ENCODE data around the gene AP2S1.
"Not testable (repeated sequence)": the region's sequence is repeated elsewhere in the genome, so short reads cannot be mapped to it uniquely, and the experiment has no call there.

The AP2S1 gene

GRCh38 chr19:46867170-46867569 is 16.5 kb upstream of the AP2S1 start:
- no peak for DNase-seq (ENCODE audit: low spot score)

GRCh38 chr19:46866407-46867136 is 15.9 kb upstream of the AP2S1 start:
- no peak for DNase-seq (ENCODE audit: low spot score)

- DNase-seq (ENCODE audit: low spot score) = peak; percentile 55
Observed at GRCh38 chr19:46863818-46864629, 13.4 kb upstream of the AP2S1 start.

DNA sequence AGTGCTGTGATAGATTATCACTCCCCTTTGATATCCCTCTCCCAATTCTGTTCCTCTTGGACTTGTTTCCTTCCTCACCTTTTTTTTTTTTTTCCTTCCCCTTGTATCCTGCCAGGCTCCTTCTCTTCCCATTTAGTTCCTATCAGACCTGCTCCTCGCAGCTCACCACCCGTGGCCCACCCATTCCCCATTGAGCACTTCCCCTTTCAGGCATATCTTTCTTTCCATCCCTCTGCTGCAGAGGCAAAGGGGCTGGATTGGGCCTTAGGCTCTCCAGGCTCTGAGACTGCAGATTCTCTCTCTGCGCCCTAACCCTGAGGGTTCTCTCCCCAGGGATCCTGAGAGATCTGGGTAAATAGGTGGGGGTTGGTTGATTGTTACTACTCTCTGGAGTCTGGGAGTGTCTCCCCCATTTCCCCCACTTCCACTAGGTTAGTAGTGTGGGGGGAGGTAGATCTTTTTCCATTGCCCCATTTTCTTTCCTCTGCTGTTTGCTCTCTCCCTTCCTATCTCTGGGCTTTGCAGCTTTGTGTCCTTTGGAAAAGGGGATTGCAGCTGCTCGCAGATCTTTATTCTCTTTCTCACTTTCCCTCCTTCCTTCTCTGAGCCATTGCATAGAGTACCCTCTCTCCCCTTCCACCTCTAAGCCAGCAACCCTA is 12.5 kb upstream of the AP2S1 start:
- DNase-seq (ENCODE audit: low spot score) = no peak

DNA sequence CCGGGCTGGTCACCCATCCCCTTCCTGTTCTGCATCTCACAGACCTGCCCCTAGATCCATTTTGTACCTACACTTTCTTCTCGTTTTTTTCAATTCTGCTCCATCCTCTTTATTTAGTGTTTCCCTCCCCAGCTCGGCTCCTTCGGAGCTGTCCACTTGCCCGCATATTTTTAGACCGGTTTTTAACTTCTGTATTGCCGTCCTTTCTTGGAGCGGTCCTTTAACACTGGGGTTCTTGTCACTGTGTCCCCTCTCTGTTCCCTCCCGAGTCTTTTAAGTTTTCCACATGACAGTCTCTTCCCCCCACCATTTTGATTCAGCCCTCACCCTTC is 11.8 kb upstream of the AP2S1 start:
- DNase-seq (ENCODE audit: low spot score) = no peak

DNA sequence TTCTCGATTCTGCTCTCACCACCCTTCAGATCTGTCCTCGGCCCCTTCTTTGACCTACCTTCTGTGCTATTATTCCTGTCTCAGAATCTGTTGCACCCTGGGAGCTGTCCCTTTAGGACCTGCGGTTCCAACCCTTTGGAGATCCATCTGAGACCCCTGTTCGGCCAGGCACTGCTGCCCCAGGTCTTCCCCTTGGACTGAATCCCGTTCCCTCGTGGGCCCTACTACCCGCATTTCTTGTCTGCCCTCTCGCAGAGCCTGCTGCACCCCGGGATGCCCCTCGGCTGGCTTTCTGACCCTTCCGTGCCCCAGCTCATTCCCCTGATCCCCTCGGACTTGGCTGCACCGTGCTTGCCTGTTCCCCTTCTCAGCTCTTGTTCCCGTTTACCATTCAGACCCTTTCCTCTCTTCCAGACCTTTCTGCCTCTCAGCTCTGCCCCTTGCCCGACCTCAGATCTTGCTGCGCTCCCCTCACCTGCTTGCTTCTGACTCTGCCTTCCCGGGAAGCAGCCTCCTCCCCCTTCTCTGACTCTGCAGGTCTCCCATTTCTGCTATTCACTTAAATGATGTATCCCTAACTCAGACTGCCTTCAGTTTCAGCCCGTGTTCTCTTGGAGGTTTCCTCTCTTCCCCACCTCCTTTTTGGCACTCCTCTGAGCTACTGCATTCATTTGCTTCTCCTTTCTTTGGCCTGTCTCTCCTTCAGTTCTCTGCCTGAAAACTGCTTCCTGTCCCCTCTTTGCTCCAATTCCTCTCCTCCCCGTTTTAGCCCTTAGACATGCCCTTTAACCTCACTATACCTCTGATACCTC is 11.3 kb upstream of the AP2S1 start:
- DNase-seq (ENCODE audit: low spot score) = no peak

DNA sequence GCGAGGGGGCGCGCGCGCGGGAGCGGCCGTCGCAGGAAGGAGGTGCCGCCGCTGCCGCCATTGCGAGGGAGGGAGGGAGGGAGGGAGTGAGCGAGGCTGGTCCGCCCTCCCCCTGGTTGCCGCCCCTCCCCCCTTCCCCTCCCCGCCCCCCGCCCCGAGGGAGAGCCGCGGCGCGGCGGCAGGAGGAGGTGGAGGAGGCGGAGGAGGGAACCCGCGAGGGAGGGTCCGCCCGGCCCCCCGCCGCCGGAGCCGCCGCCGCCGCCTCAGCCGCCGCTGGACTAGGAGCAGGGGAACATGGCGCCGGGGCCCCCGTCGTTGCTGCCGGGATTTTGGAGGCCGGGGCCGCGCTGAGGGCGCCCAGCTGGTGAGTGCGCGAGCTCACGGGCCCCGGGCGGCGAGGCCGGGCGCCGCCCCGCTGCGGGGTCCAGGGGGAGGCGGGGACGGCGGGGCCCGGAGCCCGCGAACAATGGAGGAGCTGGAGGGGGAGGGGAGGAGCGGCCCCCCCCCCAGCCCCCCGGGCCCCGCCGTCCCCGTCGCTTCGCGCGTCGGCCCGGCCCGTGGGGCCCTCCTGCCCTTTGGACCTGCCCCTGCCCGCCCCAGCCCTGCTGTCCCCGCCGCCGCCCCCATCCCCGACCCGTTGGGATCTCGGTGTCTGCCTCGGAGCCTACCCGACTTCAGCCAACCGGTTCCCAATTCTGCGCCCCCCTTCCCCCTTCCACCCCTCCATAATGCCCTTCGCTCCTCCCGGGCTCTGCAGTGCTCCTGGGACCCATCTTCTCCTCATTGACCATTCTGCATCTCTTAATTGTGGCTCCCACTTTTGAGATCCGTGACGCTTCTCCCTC is 10.4 kb upstream of the AP2S1 start, which contains the start of gene ARHGAP35:
TSS of gene ARHGAP35 (plus strand) at position 152 of the 845 bp plus-strand sequence. CDS start 57,679 bp downstream, outside the sequence.
- DNase-seq (ENCODE audit: low spot score) = peak; percentile 93

DNA sequence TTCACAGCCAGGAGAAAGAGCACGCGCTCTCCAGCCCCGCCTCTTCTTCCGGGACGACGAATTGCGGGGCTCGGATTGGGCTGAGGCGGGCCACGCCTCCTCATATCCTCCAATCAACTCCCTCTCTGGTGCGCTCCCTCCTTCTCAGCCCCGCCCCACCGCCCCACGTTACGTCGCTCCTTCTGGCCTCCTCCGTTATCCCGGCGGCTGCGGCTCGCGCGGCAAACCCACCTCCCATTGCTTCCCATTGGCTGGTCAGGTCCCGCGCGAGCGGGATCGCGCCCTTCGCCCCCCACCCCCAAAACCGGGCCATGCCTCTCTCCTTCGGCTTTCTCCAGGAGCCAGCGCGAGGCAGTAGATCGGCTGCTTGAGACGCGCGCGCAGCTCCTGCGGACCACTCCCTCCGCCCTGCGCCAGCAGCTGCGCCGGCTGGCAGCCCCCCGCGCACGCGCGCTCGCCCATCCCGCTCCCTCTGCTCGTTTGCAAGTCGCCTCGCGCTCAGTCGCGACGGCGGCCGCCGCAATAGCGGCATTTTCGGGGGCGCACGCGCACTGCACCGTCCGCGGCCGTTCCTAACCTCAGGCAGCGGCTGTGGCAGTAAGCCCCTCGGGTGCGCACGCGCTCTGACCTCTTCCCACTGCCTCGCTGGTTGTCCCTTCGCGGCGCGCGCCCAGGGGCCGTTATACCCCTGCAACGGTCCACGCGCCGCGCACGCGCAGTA is 9.6 kb upstream of the AP2S1 start:
- DNase-seq (ENCODE audit: low spot score) = peak; percentile 93

DNA sequence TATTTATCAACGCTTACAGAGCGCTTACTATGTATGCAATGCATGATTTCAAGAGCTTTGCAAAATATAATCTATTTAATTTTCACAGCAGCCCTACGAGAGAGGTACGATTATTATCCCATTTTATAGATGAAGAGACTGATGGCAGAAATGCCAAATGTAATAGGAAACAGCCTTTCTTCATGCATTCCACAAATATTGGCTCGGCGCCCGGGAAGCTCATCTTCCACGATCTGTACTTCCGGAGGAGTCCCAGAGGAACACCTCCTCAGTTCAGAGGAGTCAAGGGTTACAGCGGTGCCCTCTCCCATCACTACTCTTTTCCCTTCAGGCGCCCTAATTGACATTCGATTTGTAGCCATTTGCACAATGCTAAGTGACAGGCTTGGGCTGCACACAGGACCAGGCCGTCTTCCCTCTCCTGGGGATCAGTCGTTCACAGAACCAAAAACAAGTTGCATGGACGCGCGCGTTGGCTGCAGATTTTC is 9.0 kb upstream of the AP2S1 start:
- DNase-seq (ENCODE audit: low spot score) = no peak

DNA sequence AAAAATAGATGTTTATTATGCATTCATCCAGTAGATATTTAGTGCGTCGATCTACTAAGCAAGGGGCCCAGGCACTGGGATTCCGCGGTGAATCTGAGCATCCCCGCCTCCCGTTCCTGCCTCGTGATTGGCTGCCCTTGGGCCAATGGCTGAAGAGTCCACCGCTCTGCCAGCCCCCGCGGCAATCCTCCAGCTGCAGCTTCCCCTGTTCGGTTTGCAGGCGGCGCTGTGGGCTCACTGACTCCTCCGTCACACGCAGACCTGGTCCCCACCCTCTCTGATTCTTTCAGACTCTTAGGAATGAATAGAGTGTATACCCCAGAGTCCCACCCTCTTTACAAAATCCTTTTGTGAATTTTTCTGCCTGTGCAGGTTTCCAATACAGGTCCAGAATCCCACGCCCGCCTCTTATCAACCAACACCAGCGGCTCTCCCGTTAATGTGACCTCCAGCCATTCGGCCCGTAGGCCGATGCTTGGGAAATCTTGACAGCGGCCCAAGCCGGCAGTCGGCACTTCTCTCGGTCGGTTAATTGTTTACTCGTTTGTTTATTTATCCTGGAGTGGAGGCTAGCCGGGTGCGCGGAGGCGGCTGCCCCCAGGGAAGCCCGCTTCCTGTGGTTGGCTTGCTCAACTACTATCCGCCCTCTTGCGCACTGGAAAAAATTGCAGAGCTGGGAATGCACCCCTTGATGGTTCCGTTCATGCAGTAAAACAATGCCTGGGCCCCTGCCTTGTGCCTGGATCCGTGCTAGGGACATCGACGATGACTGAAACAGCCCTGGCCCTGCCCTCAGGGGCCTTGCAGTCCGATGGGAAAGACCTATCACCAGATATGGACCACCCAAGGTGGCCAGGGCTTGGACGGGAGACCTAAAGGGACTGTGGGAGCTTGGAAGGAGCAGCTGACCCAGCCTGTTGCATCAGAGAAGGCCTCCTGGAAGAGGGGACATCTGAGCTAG is 5.7 kb upstream of the AP2S1 start:
- DNase-seq (ENCODE audit: low spot score) = peak; percentile 95

- not testable (repeated sequence) for DNase-seq (ENCODE audit: low spot score)
Observed at GRCh38 chr19:46854698-46855097, 4.1 kb upstream of the AP2S1 start.

DNA sequence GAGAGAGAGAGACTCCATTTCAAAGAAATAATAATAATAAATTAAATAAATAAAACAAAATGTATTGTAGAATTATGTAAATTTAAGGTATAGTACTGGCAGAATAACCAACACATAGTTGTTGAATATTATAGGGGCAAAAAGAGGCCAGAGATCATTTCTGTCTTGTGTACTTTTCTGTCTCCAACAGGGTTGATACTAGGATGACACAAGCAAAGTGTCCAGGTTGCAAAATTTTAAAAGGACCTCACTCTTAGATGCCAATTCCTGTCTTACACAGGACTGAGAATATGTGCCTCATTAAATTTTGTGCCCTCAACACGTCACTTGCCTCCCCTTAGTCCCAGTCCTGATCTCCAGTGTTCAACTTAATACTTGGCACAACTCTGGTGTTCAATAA is 2.2 kb upstream of the AP2S1 start:
- DNase-seq (ENCODE audit: low spot score) = no peak

- DNase-seq (ENCODE audit: low spot score) = no peak
Observed at GRCh38 chr19:46849610-46850009, 1.0 kb downstream of the AP2S1 start.

- no peak for DNase-seq (ENCODE audit: low spot score)
Observed at GRCh38 chr19:46848389-46848788, 2.3 kb downstream of the AP2S1 start.

DNA sequence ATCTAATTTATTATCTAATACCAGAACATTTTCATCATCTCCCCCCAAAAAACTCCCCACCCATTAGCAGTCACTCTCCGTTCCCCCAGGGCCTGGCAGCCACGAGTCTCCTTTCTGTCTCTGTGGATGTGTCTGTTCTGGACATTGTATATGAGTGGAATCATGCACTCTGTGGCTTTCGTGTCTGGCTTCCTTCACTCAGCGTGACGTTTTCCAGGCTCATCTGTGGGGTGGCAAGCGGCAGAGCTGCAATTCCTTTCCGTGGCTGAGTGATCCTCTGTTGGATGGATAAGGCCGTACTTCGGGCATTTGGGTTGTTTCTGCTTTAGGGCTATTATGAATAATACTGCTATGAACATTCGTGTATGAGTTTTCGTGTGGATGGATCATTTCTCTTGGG is 3.1 kb downstream of the AP2S1 start:
- DNase-seq (ENCODE audit: low spot score) = no peak

DNA sequence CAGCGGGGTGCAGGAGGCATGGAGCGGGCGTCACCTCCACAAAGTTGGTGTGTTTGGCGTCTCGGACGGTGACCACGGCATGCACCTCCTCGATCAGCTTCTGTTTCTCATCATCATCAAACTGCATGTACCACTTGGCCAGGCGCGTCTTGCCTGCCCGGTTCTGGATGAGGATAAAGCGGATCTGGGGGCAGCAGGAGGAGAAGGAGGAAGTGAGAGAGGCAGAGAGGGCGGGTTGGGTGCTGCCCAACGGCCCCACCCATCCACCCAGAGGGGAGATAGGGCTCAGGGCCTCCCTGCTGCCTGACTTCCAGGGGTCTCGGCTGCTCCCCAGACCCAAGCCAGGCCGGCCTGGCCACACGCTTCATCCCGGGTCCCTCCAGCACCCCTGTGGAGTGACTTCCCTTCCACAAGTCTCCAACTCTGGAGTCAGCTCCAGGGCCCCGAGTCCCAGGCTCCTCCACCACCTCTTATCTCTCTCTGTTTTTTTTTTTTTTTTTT is 4.6 kb downstream of the AP2S1 start:
- no peak for DNase-seq (ENCODE audit: low spot score)

GRCh38 chr19:46844067-46844489 is 6.6 kb downstream of the AP2S1 start:
- no peak for DNase-seq (ENCODE audit: low spot score)

GRCh38 chr19:46842791-46843190 is 7.9 kb downstream of the AP2S1 start:
- no peak for DNase-seq (ENCODE audit: low spot score)
